NCI-H2107 (cell line): Measurements from ENCODE around the gene MSI2.

Experiments
- DNase-seq: peaks from one replicate; lab custom pipeline; 2025; lab: John Stamatoyannopoulos, UW

Gene MSI2

GRCh38 chr17:57599271-57600045 lies 343.1 kb downstream of the MSI2 start:
- no peak for DNase-seq

- DNase-seq = no peak
Measured at GRCh38 chr17:57600074-57600473, 343.8 kb downstream of the MSI2 start.

- no peak for DNase-seq
Measured at GRCh38 chr17:57601143-57601735, 344.9 kb downstream of the MSI2 start.

- DNase-seq = no peak
Measured at GRCh38 chr17:57602896-57603295, 346.6 kb downstream of the MSI2 start.

GRCh38 chr17:57603546-57603945 lies 347.2 kb downstream of the MSI2 start:
- DNase-seq = no peak

GRCh38 chr17:57603978-57604377 lies 347.7 kb downstream of the MSI2 start:
- DNase-seq = no peak

- no peak for DNase-seq
Measured at GRCh38 chr17:57604771-57605674, 348.7 kb downstream of the MSI2 start.

- DNase-seq = peak; percentile 78
Measured at GRCh38 chr17:57605675-57606105, 349.4 kb downstream of the MSI2 start.

GRCh38 chr17:57606111-57606875 lies 350.0 kb downstream of the MSI2 start:
- DNase-seq = no peak

GRCh38 chr17:57607553-57608120 lies 351.3 kb downstream of the MSI2 start:
- DNase-seq = no peak

GRCh38 chr17:57608369-57609124 lies 352.2 kb downstream of the MSI2 start:
- DNase-seq = no peak

- DNase-seq = no peak
Measured at GRCh38 chr17:57609125-57609877, 353.0 kb downstream of the MSI2 start.

GRCh38 chr17:57609878-57610270 lies 353.6 kb downstream of the MSI2 start:
- no peak for DNase-seq

GRCh38 chr17:57612202-57613071 lies 356.1 kb downstream of the MSI2 start:
- peak; percentile 54 for DNase-seq

- no peak for DNase-seq
Measured at GRCh38 chr17:57614742-57615141, 358.4 kb downstream of the MSI2 start.

- DNase-seq = no peak
Measured at GRCh38 chr17:57615836-57616757, 359.8 kb downstream of the MSI2 start.

- no peak for DNase-seq
Measured at GRCh38 chr17:57617218-57617617, 360.9 kb downstream of the MSI2 start.
